GM21576 (cell line): Measurements from ENCODE around the gene EML3.
"Not testable (repeated sequence)": the region's sequence is repeated elsewhere in the genome, so short reads cannot be mapped to it uniquely, and the experiment has no call there.

ENCODE experiments used
- ATAC-seq: cut with Tn5 transposase; IDR thresholded peaks from one replicate; pipeline ENCODE4 v1.9.1; 2021; ENCODE audit warnings: mild to moderate bottlenecking, moderate library complexity; ENCODE audit not compliant: unreplicated experiment

The EML3 gene

GRCh38 chr11:62573592-62574362 lies 38.8 kb downstream of the EML3 start, which contains the start of gene EEF1G:
Gene EEF1G, minus strand, starts transcription at chr11:62573891. Its CDS starts 49 bp downstream, at chr11:62573842.
- ATAC-seq: peak; percentile 83

DNA sequence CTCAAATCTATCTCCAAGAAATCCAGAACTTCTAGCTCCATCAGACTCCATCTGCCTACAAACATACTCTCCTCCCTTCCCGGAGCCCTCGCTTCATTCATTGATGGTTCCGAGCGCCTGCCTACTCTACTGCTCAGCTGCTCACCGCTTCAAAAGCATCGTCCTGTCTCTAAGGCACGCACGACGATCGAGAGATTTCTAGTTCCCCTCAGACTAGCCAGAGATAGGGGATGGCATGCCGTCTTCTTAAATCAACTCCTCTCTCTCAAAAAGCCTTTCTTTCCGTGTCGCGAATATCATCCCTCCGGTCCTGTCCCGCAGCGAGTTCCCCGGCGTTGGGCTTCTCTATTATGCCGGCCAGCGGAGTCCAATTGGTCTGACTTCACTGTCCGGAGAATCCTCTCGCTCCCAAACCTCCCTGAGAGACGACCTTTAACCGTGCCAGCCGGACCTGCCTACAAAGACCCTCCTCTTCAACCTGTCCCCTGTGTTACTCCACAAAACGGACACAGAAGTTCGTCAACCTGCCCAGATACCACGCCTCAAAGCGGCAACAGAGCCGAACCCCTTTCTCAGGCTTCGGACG lies 39.5 kb downstream of the EML3 start:
- ATAC-seq: no peak

DNA sequence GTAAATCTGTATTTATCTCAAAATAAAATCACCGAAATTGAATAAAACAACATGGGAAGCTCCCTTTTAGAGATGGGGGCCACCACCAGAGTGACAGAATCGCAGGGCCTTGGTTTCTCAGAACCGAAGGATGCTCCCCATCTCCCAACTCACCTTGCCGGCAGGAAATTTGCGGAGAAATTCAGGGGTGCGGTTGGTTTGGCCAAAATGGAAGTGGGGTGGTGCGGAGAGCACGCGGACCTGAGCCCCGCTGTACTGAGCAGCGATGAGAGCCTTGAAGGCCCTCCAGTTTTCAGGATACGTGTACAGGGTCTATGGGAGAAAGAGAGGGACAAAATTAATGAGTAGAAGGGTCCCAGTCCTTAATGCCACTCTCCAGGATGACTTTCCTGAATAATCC lies 40.1 kb downstream of the EML3 start:
- no peak for ATAC-seq

GRCh38 chr11:62571493-62571892 lies 41.1 kb downstream of the EML3 start:
- not testable (repeated sequence) for ATAC-seq

DNA sequence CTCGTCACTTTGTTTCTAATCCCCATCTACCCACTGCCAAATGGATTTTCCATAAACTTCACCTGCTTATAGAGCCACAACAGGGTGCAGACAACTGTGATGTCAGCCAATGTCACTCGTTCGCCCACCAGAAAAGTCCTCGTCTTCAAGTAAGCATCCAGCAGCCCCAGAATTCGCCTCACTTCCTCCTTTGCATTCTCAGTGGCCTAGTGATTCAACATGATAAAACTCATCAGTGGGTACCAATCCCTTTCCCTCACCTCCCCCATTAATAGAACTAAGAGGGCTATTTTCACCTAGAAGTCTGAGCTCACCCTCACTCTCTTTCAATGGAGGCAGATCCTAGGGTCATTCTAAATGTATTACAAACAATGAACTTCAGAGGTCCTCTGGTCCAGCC lies 41.7 kb downstream of the EML3 start:
- not testable (repeated sequence) for ATAC-seq

- ATAC-seq: no peak
Observed at GRCh38 chr11:62569611-62570010, 43.0 kb downstream of the EML3 start.

DNA sequence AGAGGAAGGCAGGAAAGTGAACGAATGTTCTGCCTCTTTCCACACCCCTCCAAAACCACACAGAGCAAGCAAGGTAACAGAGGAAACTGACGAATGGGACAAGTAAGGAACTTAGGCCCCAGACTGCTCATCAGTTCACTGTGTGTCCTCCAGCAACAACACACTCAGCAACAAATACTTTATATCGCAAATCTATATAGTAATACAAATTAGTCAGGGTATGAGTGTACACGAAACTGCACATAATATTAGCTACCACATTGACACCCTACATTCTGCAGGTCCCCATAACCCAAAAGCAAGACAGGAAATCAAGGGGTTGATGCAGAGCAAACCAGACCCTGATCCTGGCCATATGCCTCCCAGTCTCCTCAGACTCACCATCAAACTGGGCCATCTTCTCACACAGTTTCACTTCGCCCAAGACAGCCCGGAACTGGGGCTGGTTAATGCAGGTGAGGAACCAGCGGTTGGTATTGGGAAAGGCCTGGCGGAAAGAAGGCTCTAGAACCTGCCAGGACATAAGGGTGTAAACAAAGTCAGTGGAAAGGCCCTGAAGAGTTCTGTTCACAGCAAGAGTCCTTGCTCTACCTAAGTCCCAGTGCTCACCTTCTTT lies 45.4 kb downstream of the EML3 start:
- no peak for ATAC-seq

DNA sequence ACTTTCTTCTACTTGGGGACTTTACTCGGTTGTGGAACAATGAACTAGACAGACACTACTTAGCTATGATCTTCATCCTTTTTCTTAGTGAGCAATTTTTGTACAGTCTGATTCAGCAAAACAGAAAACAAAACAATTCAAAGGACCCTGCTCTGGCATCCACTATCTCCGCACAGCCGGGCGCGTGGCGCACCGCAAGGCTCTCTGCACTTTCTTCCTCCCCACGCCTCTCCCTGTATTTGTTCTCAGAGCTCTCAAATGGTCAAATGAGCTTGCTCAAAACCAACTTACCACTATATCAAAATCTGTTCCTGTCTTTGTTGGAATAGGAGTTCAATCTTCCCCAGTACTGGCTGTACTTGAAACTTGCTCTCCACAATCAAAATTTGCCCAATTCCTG lies 46.3 kb downstream of the EML3 start:
- no peak for ATAC-seq

DNA sequence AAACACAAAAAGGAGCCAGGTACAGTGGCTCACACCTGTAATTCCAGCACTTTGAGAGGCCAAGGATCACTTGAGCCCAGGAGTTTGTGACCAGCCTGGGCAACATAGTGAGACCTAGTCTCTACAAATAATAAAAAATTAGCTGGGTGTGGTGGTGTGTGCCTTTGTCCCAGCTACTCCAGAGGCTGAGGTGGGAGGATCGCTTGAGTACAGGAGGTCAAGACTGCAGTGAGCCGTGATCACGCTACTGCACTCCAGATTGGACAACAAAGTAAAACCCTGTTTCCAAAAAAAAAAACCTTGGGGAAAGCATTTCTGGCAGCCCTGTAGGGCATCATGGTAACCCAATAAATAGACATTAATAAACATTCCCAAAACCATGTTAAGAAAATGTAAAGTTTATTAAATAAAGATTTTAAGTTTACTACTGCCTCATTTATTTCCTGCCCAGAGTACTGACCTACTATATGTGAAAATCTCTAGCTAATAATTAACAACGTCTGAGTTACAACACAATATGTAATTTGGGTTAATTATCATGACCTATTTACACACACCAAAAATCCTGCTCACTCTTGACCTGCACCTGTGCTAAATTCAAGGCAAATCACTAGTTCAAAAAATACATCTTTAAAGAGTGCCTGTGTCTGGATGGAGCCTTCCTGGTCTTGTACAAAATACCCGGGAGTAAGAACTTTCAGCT lies 47.3 kb downstream of the EML3 start:
- no peak for ATAC-seq

- ATAC-seq: not testable (repeated sequence)
Observed at GRCh38 chr11:62561677-62562230, 50.8 kb downstream of the EML3 start.

GRCh38 chr11:62560566-62561103 lies 51.9 kb downstream of the EML3 start:
- no peak for ATAC-seq

GRCh38 chr11:62559626-62560025 lies 52.9 kb downstream of the EML3 start:
- ATAC-seq: not testable (repeated sequence)

DNA sequence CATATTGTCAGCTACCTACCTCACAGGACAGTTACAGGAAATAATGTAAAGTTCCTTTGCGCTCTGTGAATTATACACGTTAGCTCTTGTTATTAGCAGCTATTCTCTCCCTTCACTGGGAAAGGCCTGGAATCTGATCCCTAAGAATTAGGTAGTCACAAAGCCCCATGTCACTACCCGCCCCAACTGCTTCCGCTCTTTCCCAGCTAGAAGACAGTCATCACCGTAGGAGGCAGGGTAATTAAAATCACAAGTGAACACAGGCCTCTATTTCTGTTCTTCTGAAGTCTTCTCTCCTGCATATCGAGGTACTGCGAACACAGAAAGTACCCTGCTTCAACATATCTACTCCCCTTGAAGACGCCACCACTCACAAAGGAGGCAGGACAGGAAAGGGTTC lies 53.4 kb downstream of the EML3 start:
- ATAC-seq: no peak

DNA sequence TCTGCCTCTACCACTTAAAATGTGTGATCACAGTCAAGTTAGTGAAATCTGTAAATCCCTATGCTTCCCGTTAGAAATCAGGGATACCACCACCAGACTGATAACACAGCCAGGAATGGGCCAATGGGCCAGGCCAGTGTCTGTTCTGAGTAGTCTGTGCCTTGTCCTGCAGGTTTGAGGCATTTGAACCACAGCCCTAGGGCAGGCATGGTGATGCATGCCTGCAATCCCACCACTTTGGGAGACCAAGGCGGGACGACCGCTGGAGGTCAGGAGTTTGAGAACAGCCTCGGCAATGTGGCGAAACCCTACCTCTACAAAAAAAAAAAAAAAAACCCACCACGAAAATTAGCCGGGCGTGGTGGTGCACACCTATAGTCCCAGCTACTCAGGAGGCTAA lies 53.9 kb downstream of the EML3 start:
- ATAC-seq: no peak

GRCh38 chr11:62556875-62557631 lies 55.5 kb downstream of the EML3 start:
- peak; percentile 26 for ATAC-seq

- ATAC-seq: peak; percentile 39
Observed at GRCh38 chr11:62556108-62556874, 56.3 kb downstream of the EML3 start.

DNA sequence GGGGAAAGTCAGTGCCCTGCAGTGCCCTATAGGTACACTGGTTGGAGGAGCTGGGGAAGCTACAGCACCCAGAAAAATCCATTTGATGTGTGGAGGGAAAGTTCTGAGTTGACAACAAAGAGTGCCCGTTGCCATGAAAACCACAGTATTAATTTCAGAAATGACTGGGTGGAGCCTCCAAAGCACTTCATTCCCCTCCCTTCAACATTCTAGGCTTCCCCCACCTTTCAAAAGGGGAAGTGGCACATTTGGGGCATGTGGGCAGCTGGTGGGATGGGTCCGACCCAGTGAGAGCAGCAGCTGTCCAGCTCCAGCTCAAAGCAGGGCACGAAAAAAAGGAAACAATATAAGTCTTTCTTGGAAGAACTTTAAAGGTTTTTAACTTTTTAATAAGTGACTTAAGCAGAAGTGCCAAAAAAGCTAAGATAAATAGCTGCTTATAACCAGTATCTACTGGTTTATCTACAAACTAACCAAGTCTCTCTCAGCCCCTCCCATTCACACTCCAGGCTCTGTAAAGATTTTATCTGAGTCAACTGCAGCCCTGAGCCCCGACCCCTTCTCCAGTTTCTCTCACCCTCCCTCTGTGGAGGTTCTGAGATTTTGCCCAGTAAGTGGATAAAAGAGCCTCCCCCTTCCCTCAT lies 57.0 kb downstream of the EML3 start:
- peak; percentile 23 for ATAC-seq

GRCh38 chr11:62554387-62555167 lies 58.0 kb downstream of the EML3 start:
- no peak for ATAC-seq
